H9 (cell line): ENCODE measurements around the gene PCOLCE2. TPM values are rescaled to one million over a fixed set of nuclear protein-coding genes. Genes with fewer than 3 reads are reported as not detected.

Experiments used
- DNase-seq: peaks from one replicate; pipeline ENCODE4 v3.0.0-alpha.2; 2017
- H2AFZ ChIP-seq: one replicate; pipeline ENCODE4 v1.6.1; 2013; ENCODE audit warnings: mild to moderate bottlenecking, low read length, control low read depth, moderate library complexity
- H2AK5ac ChIP-seq: 2 replicates; pipeline ENCODE4 v1.6.1; 2013; ENCODE audit warnings: low read length, control low read depth, mixed read lengths; ENCODE audit not compliant: insufficient read length
- H2BK120ac ChIP-seq: one replicate; pipeline ENCODE4 v1.6.1; 2013; ENCODE audit warnings: low read depth, mild to moderate bottlenecking, low read length, control low read depth, inconsistent platforms; ENCODE audit not compliant: poor library complexity, severe bottlenecking
- H2BK12ac ChIP-seq: 2 replicates; pipeline ENCODE4 v1.6.1; 2013; ENCODE audit warnings: low read length, control low read depth, mixed read lengths, low read depth; ENCODE audit not compliant: insufficient read length
- H2BK15ac ChIP-seq: 2 replicates; pipeline ENCODE4 v1.6.1; 2013; ENCODE audit warnings: low read depth, low read length, control low read depth
- H2BK20ac ChIP-seq: one replicate; pipeline ENCODE4 v1.6.1; 2013; ENCODE audit warnings: low read depth, mild to moderate bottlenecking, low read length, control low read depth, inconsistent platforms; ENCODE audit not compliant: poor library complexity, severe bottlenecking
- H2BK5ac ChIP-seq: 2 replicates; pipeline ENCODE4 v1.6.1; 2013; ENCODE audit warnings: low read length, control low read depth, mixed read lengths; ENCODE audit not compliant: insufficient read length
- H3K14ac ChIP-seq: 2 replicates; pipeline ENCODE4 v1.6.1; 2013; ENCODE audit warnings: low read length, control low read depth; ENCODE audit not compliant: insufficient read depth
- H3K18ac ChIP-seq: 2 replicates; pipeline ENCODE4 v1.6.1; 2013; ENCODE audit warnings: low read depth, mild to moderate bottlenecking, mixed read lengths, low read length, control low read depth; ENCODE audit not compliant: insufficient read length
- H3K23ac ChIP-seq: 2 replicates; pipeline ENCODE4 v1.6.1; 2013; ENCODE audit warnings: low read length, control low read depth, mixed read lengths, low read depth; ENCODE audit not compliant: insufficient read length
- H3K23me2 ChIP-seq: 2 replicates; pipeline ENCODE4 v1.6.1; 2013; ENCODE audit warnings: low read depth, mild to moderate bottlenecking, mixed read lengths, low read length, control low read depth; ENCODE audit not compliant: insufficient read length, poor library complexity, severe bottlenecking
- H3K27ac ChIP-seq: 2 replicates; pipeline ENCODE4 v1.5.1; 2013; ENCODE audit warnings: low read length, control low read depth, mixed read lengths, low read depth; ENCODE audit not compliant: insufficient read length
- H3K27me3 ChIP-seq: 2 replicates; pipeline ENCODE4 v1.6.1; 2013; ENCODE audit warnings: low read length, control low read depth, inconsistent platforms; ENCODE audit not compliant: insufficient read depth
- H3K4ac ChIP-seq: 2 replicates; pipeline ENCODE4 v1.6.1; 2013; ENCODE audit warnings: low read depth, mild to moderate bottlenecking, control low read depth, inconsistent platforms, low read length, moderate library complexity
- H3K4me1 ChIP-seq: 2 replicates; pipeline ENCODE4 v1.6.1; 2013; ENCODE audit warnings: low read length, control low read depth, inconsistent platforms; ENCODE audit not compliant: insufficient read depth
- H3K4me2 ChIP-seq: 2 replicates; pipeline ENCODE4 v1.6.1; 2013; ENCODE audit warnings: low read length, control low read depth, mixed read lengths; ENCODE audit not compliant: insufficient read length, insufficient read depth
- H3K56ac ChIP-seq: 2 replicates; pipeline ENCODE4 v1.6.1; 2013; ENCODE audit warnings: low read depth, mild to moderate bottlenecking, mixed read lengths, low read length, control low read depth; ENCODE audit not compliant: insufficient read length
- H3K79me1 ChIP-seq: 2 replicates; pipeline ENCODE4 v1.6.1; 2013; ENCODE audit warnings: low read depth, mild to moderate bottlenecking, moderate library complexity, low read length, control low read depth, inconsistent platforms; ENCODE audit not compliant: insufficient read depth, poor library complexity, severe bottlenecking
- H3K79me2 ChIP-seq: 2 replicates; pipeline ENCODE4 v1.6.1; 2013; ENCODE audit warnings: low read length, control low read depth, inconsistent platforms; ENCODE audit not compliant: insufficient read depth
- H3K9ac ChIP-seq: 2 replicates; pipeline ENCODE4 v1.6.1; 2013; ENCODE audit warnings: low read length, control low read depth, mixed read lengths; ENCODE audit not compliant: insufficient read length; ENCODE audit errors: extremely low read depth
- H3K9me3 ChIP-seq: one replicate; pipeline ENCODE4 v1.6.1; 2013; ENCODE audit warnings: low read depth, low read length, inconsistent platforms; ENCODE audit not compliant: control insufficient read depth
- H3T11ph ChIP-seq: one replicate; pipeline ENCODE4 v1.6.1; 2013; ENCODE audit warnings: mild to moderate bottlenecking, low read length, control low read depth, inconsistent platforms
- H4K20me1 ChIP-seq: one replicate; pipeline ENCODE4 v1.6.1; 2013; ENCODE audit not compliant: control insufficient read depth, insufficient read length, insufficient read depth
- H4K5ac ChIP-seq: 2 replicates; pipeline ENCODE4 v1.6.1; 2013; ENCODE audit warnings: low read depth, mild to moderate bottlenecking, mixed read lengths, low read length, control low read depth; ENCODE audit not compliant: insufficient read length
- H4K8ac ChIP-seq: replicated peaks from 2 replicates; pipeline ENCODE4 v1.6.1; 2013; ENCODE audit warnings: low read length, control low read depth, mixed read lengths, low read depth; ENCODE audit not compliant: insufficient read length
- H4K91ac ChIP-seq: 2 replicates; pipeline ENCODE4 v1.6.1; 2013; ENCODE audit warnings: low read depth, mild to moderate bottlenecking, moderate library complexity, mixed read lengths, low read length, control low read depth; ENCODE audit not compliant: insufficient read length
- H3K27ac Mint-ChIP-seq, 3 experiments: 2 replicates in 2 of 3; 3 replicates in 1 of 3; pipeline ENCODE4 v1.8.0; 2020 to 2021; ENCODE audit warnings: mixed read lengths in 3 of 3, mild to moderate bottlenecking in 1 of 3, moderate library complexity in 1 of 3
- H3K27me3 Mint-ChIP-seq: 2 replicates; pipeline ENCODE4 v1.8.0; 2021; ENCODE audit warnings: low read depth, mild to moderate bottlenecking, moderate library complexity, mixed read lengths
- H3K36me3 Mint-ChIP-seq, 3 experiments: 2 replicates in 2 of 3; 3 replicates in 1 of 3; pipeline ENCODE4 v1.8.0; 2020 to 2021; ENCODE audit warnings: low read depth in 3 of 3, mixed read lengths in 3 of 3; ENCODE audit not compliant: insufficient read depth in 1 of 3
- H3K4me1 Mint-ChIP-seq, 2 experiments: 2 replicates each; pipeline ENCODE4 v1.8.0; 2020; ENCODE audit warnings: mixed read lengths in 2 of 2
- H3K4me3 Mint-ChIP-seq, 2 experiments: 2 replicates in 1 of 2; 3 replicates in 1 of 2; pipeline ENCODE4 v1.8.0; 2020 to 2021; ENCODE audit warnings: mild to moderate bottlenecking in 2 of 2, mixed read lengths in 2 of 2, moderate library complexity in 1 of 2
- H3K9me3 Mint-ChIP-seq, 2 experiments: 2 replicates in 1 of 2; 3 replicates in 1 of 2; pipeline ENCODE4 v1.8.0; 2020; ENCODE audit warnings: mild to moderate bottlenecking in 2 of 2, mixed read lengths in 2 of 2, moderate library complexity in 1 of 2
- CTCF ChIP-seq: fragments of 200-600 bp; sonication (generic); conservative IDR thresholded peaks from 3 replicates; pipeline ENCODE4 v1.8.0; 2021; ENCODE audit warnings: antibody characterized with exemption, mild to moderate bottlenecking
- WGBS: extraction: QIAGEN DNeasy Blood & Tissue Kit; methylation state at CpG from one replicate; pipeline ENCODE4 v1.1.7; 2013; ENCODE audit warnings: missing lambda C conversion rate, low lambda C conversion rate, mixed read lengths; ENCODE audit not compliant: insufficient read length; ENCODE audit errors: extremely low coverage; 5-methylcytosine and 5-hydroxymethylcytosine counted together
- total RNA-seq: library from RNA; stranded (reverse); gene quantifications from 2 replicates; pipeline ENCODE4 v1.2.1, GENCODE V29; 2021

The PCOLCE2 gene
- total RNA-seq, 1 experiment from 2014 or later: 9.2 TPM

- no peak overlapping the region for H2AFZ ChIP-seq
- no peaks in the 10 kb centered on the region for H3K9me3 ChIP-seq
- Mint-ChIP-seq H3K4me3 (no peak overlapping the region), H3K9me3 (peaks cover 8 to 13% of the 10 kb centered on the region in 2 experiments), H3K27me3 (no peaks in the 10 kb centered on the region; the same call in 1 of the 2 replicates), H3K4me1 (no peaks in the 10 kb centered on the region), H3K27ac (no peak overlapping the region), H3K36me3 (peaks cover 0 to 9% (median 2%) of the 10 kb centered on the region in 3 experiments; a peak in 3 of 7 replicates)
- no peak overlapping the region for H2BK5ac ChIP-seq
- no peak overlapping the region for H3K9ac ChIP-seq
- H3K4ac ChIP-seq: no peak overlapping the region
- no peak overlapping the region for H4K8ac ChIP-seq
- no peak overlapping the region for H3K56ac ChIP-seq
- no peak overlapping the region for H3K14ac ChIP-seq
- no peak overlapping the region for H2BK120ac ChIP-seq
- no peaks in the 10 kb centered on the region for H4K20me1 ChIP-seq
- no peak for DNase-seq
- no peak overlapping the region for H3K23ac ChIP-seq
- H3K4me1 ChIP-seq: no peaks in the 10 kb centered on the region
- H4K5ac ChIP-seq: no peak overlapping the region
- no peaks in the 10 kb centered on the region for H3K79me1 ChIP-seq
- H2AK5ac ChIP-seq: no peak overlapping the region
- H3T11ph ChIP-seq: no peak overlapping the region
- no peaks in the 10 kb centered on the region for H3K27me3 ChIP-seq
- H2BK20ac ChIP-seq: no peak overlapping the region
- H3K23me2 ChIP-seq: no peaks in the 10 kb centered on the region
- H4K91ac ChIP-seq: no peak overlapping the region
- no peak overlapping the region for H3K4me2 ChIP-seq
- H2BK12ac ChIP-seq: no peak overlapping the region
- WGBS: no CpG with 5 or more reads among the region's 3 CpGs
- no peak for TF ChIP-seq CTCF
- no peak overlapping the region for H2BK15ac ChIP-seq
- H3K79me2 ChIP-seq: no peaks in the 10 kb centered on the region
- no peak overlapping the region for H3K18ac ChIP-seq
- H3K27ac ChIP-seq: no peak overlapping the region
These were observed 37.6 kb upstream of the PCOLCE2 start for GRCh38 chr3:142926368-142926944.
